Measurements from ENCODE around the gene SYNGR2. TPM values are rescaled to one million over a fixed set of nuclear protein-coding genes. Genes with fewer than 3 reads are reported as not detected.

SYNGR2 gene
- total and polyA plus RNA-seq, 2 experiments from 2014 or later, result 46.9 to 61.6 TPM

DNA sequence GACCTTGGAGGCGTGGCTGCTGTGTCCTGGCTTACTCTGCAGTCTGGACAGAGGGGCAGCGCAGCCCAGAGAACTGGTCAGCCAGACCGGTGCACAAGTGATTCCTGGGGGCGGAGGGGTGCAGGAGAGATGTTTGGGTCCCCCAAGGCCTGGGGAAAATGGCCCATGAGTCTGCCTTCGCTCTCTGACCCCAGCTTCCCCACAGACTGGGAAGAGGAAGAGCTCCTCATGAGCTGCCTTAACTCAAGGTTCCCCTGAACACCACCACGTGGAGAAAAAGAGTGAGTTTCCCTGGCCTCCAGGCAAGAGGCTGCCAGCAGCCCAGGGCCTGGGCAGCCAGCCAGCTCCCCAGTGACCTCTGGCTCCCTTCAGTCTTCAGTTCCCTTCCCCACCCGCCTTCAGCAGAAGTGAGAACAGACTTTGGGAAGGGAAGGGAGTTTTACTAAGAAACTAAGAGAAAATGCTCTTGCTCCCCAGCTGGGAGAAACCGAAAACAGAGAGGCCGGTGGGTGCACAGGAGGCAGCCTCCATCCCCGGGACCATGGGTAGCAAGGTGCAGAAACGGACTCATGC lies 24.1 kb upstream of the SYNGR2 start (continued):
- TF ChIP-seq STAT1 (IDR thresholded peaks at IDR 0.05; ENCODE audit: unreplicated experiment), result no peak
- no peak for TF ChIP-seq POLR2AphosphoS5 (IDR thresholded peaks at IDR 0.05; ENCODE audit: low read depth)
- TF ChIP-seq, protein P1, sequence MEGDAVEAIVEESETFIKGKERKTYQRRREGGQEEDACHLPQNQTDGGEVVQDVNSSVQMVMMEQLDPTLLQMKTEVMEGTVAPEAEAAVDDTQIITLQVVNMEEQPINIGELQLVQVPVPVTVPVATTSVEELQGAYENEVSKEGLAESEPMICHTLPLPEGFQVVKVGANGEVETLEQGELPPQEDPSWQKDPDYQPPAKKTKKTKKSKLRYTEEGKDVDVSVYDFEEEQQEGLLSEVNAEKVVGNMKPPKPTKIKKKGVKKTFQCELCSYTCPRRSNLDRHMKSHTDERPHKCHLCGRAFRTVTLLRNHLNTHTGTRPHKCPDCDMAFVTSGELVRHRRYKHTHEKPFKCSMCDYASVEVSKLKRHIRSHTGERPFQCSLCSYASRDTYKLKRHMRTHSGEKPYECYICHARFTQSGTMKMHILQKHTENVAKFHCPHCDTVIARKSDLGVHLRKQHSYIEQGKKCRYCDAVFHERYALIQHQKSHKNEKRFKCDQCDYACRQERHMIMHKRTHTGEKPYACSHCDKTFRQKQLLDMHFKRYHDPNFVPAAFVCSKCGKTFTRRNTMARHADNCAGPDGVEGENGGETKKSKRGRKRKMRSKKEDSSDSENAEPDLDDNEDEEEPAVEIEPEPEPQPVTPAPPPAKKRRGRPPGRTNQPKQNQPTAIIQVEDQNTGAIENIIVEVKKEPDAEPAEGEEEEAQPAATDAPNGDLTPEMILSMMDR (conservative IDR thresholded peaks at IDR 0.05; ENCODE audit: low read depth in 2 of 2), result no peak
- TF ChIP-seq, protein P2, sequence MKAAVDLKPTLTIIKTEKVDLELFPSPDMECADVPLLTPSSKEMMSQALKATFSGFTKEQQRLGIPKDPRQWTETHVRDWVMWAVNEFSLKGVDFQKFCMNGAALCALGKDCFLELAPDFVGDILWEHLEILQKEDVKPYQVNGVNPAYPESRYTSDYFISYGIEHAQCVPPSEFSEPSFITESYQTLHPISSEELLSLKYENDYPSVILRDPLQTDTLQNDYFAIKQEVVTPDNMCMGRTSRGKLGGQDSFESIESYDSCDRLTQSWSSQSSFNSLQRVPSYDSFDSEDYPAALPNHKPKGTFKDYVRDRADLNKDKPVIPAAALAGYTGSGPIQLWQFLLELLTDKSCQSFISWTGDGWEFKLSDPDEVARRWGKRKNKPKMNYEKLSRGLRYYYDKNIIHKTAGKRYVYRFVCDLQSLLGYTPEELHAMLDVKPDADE (IDR thresholded peaks at IDR 0.05), result no peak

DNA sequence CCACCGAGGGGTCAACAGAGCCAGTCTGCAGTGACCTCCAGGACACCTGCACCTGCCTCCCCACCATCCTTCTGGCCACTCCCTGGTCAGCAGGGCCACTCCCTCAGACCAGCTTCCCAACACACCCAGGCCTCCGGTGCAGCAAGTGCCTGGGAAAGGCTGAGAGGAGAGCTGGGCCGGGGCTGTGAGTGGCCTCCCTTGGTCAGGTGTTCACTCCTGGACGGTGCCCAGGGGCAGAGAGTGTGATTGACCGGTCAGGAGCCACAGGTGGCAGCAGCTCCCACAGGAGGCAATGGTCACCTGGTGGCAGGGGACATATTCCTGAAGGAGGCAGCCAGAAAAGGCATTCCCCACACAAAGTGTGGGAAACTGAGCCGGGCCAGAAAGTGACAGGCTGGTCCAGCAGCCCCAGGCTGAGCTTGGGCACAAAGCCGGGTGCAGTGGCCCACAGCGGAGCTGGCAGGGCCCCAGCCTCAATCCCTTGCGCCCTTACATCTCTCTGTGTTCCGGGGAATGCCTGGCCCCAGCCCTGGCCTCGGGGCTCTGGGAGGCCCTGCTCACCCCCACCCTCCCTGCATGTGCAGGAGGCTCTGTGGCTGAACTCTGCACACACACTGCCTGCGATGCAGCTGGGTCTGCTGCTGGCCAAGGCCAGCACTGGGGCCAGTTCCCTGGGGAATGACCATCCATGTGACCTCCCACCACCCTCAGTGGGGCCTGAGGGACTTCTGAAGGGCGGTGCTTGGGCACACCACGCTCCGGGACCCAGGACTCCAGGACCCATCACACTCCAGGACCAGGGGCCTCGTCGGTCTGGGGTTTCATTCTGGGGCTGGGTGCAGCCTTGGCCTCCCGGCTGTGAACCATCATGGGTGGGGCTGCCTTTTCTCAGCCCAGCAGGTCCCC lies 23.4 kb upstream of the SYNGR2 start:
- no peaks in the 10 kb centered on the region for H3K36me3 ChIP-seq (ENCODE audit: insufficient read depth)
- DNase-seq (ENCODE audit: low spot score) (no peak), ATAC-seq (no peak)
- H3K27me3 ChIP-seq (ENCODE audit: insufficient read depth), result 0 out of 2 replicates have a peak, but pooled peaks cover 3% of the 10 kb centered on the region
- no peak overlapping the region for H3K4me3 Mint-ChIP-seq
- H3F3A ChIP-seq (replicated peaks; ENCODE audit: low read depth), result 0 out of 2 replicates have a peak, but pooled peaks cover 1% of the 10 kb centered on the region
- H2AFZ ChIP-seq, result no peak overlapping the region
- peaks cover 2% of the 10 kb centered on the region; the same call in 1 of the 2 replicates for H3K4me1 ChIP-seq (ENCODE audit: insufficient read depth)
- no peaks in the 10 kb centered on the region for H3K36me3 Mint-ChIP-seq (ENCODE audit: low read depth)
- no peak overlapping the region for H3K27ac Mint-ChIP-seq
- H4K20me1 ChIP-seq (replicated peaks; ENCODE audit: insufficient read depth), result no peaks in the 10 kb centered on the region
- no peak overlapping the region for H3K27ac ChIP-seq (ENCODE audit: low read depth)
- peaks cover 4% of the 10 kb centered on the region for H3K27me3 Mint-ChIP-seq (ENCODE audit: insufficient read depth, low read depth, poor library complexity)
- H3K4me1 Mint-ChIP-seq, result peaks cover 5% of the 10 kb centered on the region; the same call in 2 of the 3 replicates
- H3K9me2 ChIP-seq (ENCODE audit: insufficient read depth), result no peaks in the 10 kb centered on the region
- H3K79me2 ChIP-seq (replicated peaks; ENCODE audit: insufficient read depth), result no peaks in the 10 kb centered on the region
- TF ChIP-seq STAT1 (IDR thresholded peaks at IDR 0.05; ENCODE audit: unreplicated experiment) (no peak), CREB1 (CRISPR knock-in tag; IDR thresholded peaks at IDR 0.05; ENCODE audit: low read depth) (no peak), EZH2phosphoT487 (IDR thresholded peaks at IDR 0.05; ENCODE audit: unreplicated experiment) (no peak)
- TF ChIP-seq, protein P3, sequence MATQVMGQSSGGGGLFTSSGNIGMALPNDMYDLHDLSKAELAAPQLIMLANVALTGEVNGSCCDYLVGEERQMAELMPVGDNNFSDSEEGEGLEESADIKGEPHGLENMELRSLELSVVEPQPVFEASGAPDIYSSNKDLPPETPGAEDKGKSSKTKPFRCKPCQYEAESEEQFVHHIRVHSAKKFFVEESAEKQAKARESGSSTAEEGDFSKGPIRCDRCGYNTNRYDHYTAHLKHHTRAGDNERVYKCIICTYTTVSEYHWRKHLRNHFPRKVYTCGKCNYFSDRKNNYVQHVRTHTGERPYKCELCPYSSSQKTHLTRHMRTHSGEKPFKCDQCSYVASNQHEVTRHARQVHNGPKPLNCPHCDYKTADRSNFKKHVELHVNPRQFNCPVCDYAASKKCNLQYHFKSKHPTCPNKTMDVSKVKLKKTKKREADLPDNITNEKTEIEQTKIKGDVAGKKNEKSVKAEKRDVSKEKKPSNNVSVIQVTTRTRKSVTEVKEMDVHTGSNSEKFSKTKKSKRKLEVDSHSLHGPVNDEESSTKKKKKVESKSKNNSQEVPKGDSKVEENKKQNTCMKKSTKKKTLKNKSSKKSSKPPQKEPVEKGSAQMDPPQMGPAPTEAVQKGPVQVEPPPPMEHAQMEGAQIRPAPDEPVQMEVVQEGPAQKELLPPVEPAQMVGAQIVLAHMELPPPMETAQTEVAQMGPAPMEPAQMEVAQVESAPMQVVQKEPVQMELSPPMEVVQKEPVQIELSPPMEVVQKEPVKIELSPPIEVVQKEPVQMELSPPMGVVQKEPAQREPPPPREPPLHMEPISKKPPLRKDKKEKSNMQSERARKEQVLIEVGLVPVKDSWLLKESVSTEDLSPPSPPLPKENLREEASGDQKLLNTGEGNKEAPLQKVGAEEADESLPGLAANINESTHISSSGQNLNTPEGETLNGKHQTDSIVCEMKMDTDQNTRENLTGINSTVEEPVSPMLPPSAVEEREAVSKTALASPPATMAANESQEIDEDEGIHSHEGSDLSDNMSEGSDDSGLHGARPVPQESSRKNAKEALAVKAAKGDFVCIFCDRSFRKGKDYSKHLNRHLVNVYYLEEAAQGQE (IDR thresholded peaks at IDR 0.05; ENCODE audit: unreplicated experiment), result no peak
- TF ChIP-seq, protein P2 (IDR thresholded peaks at IDR 0.05), result no peak
- TF ChIP-seq, protein P4, sequence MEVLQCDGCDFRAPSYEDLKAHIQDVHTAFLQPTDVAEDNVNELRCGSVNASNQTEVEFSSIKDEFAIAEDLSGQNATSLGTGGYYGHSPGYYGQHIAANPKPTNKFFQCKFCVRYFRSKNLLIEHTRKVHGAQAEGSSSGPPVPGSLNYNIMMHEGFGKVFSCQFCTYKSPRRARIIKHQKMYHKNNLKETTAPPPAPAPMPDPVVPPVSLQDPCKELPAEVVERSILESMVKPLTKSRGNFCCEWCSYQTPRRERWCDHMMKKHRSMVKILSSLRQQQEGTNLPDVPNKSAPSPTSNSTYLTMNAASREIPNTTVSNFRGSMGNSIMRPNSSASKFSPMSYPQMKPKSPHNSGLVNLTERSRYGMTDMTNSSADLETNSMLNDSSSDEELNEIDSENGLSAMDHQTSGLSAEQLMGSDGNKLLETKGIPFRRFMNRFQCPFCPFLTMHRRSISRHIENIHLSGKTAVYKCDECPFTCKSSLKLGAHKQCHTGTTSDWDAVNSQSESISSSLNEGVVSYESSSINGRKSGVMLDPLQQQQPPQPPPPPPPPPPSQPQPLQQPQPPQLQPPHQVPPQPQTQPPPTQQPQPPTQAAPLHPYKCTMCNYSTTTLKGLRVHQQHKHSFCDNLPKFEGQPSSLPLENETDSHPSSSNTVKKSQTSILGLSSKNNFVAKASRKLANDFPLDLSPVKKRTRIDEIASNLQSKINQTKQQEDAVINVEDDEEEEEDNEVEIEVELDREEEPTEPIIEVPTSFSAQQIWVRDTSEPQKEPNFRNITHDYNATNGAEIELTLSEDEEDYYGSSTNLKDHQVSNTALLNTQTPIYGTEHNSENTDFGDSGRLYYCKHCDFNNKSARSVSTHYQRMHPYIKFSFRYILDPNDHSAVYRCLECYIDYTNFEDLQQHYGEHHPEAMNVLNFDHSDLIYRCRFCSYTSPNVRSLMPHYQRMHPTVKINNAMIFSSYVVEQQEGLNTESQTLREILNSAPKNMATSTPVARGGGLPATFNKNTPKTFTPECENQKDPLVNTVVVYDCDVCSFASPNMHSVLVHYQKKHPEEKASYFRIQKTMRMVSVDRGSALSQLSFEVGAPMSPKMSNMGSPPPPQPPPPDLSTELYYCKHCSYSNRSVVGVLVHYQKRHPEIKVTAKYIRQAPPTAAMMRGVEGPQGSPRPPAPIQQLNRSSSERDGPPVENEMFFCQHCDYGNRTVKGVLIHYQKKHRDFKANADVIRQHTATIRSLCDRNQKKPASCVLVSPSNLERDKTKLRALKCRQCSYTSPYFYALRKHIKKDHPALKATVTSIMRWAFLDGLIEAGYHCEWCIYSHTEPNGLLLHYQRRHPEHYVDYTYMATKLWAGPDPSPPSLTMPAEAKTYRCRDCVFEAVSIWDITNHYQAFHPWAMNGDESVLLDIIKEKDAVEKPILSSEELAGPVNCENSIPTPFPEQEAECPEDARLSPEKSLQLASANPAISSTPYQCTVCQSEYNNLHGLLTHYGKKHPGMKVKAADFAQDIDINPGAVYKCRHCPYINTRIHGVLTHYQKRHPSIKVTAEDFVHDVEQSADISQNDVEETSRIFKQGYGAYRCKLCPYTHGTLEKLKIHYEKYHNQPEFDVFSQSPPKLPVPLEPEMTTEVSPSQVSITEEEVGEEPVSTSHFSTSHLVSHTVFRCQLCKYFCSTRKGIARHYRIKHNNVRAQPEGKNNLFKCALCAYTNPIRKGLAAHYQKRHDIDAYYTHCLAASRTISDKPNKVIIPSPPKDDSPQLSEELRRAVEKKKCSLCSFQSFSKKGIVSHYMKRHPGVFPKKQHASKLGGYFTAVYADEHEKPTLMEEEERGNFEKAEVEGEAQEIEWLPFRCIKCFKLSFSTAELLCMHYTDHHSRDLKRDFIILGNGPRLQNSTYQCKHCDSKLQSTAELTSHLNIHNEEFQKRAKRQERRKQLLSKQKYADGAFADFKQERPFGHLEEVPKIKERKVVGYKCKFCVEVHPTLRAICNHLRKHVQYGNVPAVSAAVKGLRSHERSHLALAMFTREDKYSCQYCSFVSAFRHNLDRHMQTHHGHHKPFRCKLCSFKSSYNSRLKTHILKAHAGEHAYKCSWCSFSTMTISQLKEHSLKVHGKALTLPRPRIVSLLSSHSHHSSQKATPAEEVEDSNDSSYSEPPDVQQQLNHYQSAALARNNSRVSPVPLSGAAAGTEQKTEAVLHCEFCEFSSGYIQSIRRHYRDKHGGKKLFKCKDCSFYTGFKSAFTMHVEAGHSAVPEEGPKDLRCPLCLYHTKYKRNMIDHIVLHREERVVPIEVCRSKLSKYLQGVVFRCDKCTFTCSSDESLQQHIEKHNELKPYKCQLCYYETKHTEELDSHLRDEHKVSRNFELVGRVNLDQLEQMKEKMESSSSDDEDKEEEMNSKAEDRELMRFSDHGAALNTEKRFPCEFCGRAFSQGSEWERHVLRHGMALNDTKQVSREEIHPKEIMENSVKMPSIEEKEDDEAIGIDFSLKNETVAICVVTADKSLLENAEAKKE (CRISPR knock-in tag; IDR thresholded peaks at IDR 0.05), result no peak
- H3K4me3 ChIP-seq, result no peak overlapping the region
- H3K4me2 ChIP-seq, result no peak overlapping the region
- H3K9me3 Mint-ChIP-seq, result no peaks in the 10 kb centered on the region; the same call in 2 of the 3 replicates
